Activated T-helper 2 cell treated with anti-CD3 and anti-CD28 coated beads, Interferon-gamma antibody, Interleukin-2, Interleukin-4, amounts not matched to agents 10 μg/mL and 5 μg/mL and 100 μg/mL, durations not matched to agents 14 hours and 24 hours and 36 hours (primary cell): ENCODE data around the gene FRS3. TPM values are rescaled to one million over a fixed set of nuclear protein-coding genes. Genes with fewer than 3 reads are reported as not detected.

ENCODE experiments used
- DNase-seq: peaks from one replicate; pipeline ENCODE4 v3.0.0; 2021; ENCODE audit warnings: low spot score
- H3K27ac Mint-ChIP-seq: one replicate; pipeline ENCODE4 v1.8.0; 2021; ENCODE audit warnings: mixed read lengths
- H3K27me3 Mint-ChIP-seq: one replicate; pipeline ENCODE4 v1.8.0; 2021; ENCODE audit warnings: low read depth, mixed read lengths
- H3K36me3 Mint-ChIP-seq: one replicate; pipeline ENCODE4 v1.8.0; 2021; ENCODE audit warnings: low read depth, mixed read lengths
- H3K4me1 Mint-ChIP-seq: one replicate; pipeline ENCODE4 v1.8.0; 2021; ENCODE audit warnings: low read depth, mixed read lengths
- H3K4me3 Mint-ChIP-seq: one replicate; pipeline ENCODE4 v1.8.0; 2021; ENCODE audit warnings: low read depth, mild to moderate bottlenecking, moderate library complexity, mixed read lengths
- H3K9me3 Mint-ChIP-seq: one replicate; pipeline ENCODE4 v1.8.0; 2021; ENCODE audit warnings: mixed read lengths
- intact Hi-C: fragments of 100-400 bp; cut with micrococcal nuclease; formaldehyde crosslinking; loops from one replicate; pipeline ENCODE4 v1.15.1; 2023
- total RNA-seq: library from RNA; stranded (reverse); gene quantifications from 2 replicates; pipeline ENCODE4 v1.2.3, GENCODE V29; 2022

The FRS3 gene
- total RNA-seq, 1 donor from 2014 or later: 5.8 TPM

GRCh38 chr6:41731561-41732086, 48.1 kb downstream of the FRS3 start:
- Mint-ChIP-seq H3K9me3 (no peaks in the 10 kb centered on the region), H3K27ac (no peak overlapping the region), H3K36me3 (no peaks in the 10 kb centered on the region), H3K27me3 (no peaks in the 10 kb centered on the region), H3K4me1 (peaks cover 35% of the 10 kb centered on the region), H3K4me3 (no peak overlapping the region)
- intact Hi-C loops: loop anchor here (10.0 kb wide), 1 partner anchor 657 kb away; the partner anchor contains the start of genes NFYA and OARD1
- DNase-seq: no peak

DNA sequence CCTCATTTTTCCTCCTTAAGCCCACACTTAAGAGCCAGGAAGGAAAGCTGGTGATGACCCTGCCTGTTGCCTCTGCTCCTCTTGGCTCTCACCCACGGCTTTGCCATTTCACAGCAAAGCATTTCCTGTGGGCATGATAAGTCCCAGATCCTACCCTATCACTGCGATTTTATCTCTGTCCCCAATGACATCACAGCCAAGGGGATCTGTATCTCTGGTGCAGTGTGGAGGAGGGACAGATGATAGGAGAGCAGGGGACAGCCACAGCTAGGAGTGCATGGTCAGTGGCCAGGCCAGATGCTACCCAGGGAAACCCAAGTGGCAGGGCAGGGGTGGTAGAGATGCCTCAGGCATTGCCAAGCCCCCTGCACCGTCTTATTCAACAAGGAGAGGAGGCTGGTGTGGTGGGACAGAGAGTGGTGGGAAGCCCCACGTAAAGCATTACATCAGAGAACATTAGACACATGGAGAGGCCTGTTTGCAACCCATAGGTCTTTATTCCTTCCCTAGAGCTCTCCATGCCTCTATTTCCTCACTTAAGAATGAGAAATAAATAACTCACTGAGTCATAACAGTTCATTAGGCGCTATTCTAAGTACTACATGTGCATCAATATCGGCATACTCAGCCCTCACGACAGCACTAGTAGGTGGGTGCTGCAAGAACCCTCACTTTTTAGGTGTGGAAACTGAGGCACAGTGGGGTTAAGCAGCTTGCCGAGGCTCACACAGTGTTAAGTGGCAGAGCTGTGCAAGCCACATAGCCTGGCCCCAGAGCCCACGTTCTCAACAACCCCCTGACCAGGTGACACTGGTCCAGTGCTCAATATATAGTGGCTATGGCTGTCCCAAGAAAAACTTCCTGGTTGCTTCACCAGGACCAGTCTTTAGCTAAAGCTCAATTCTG, 48.9 kb downstream of the FRS3 start:
- H3K27me3 Mint-ChIP-seq: no peaks in the 10 kb centered on the region
- H3K4me3 Mint-ChIP-seq: no peak overlapping the region
- H3K27ac Mint-ChIP-seq: no peak overlapping the region
- no peaks in the 10 kb centered on the region for H3K9me3 Mint-ChIP-seq
- H3K36me3 Mint-ChIP-seq: no peaks in the 10 kb centered on the region
- intact Hi-C loops: loop anchor here (10.0 kb wide), 1 partner anchor 656 kb away; the partner anchor contains the start of genes NFYA and OARD1
- no peak for DNase-seq
- H3K4me1 Mint-ChIP-seq: peaks cover 33% of the 10 kb centered on the region

- Mint-ChIP-seq H3K36me3 (no peaks in the 10 kb centered on the region), H3K27ac (no peak overlapping the region), H3K4me3 (no peak overlapping the region), H3K9me3 (no peaks in the 10 kb centered on the region), H3K27me3 (no peaks in the 10 kb centered on the region), H3K4me1 (peaks cover 30% of the 10 kb centered on the region)
- intact Hi-C loops: loop anchor here (10.0 kb wide), 1 partner anchor 655 kb away; the partner anchor contains the start of genes NFYA and OARD1
- no peak for DNase-seq
These were observed 50.1 kb downstream of the FRS3 start for GRCh38 chr6:41729624-41730023.

GRCh38 chr6:41728954-41729353, 50.7 kb downstream of the FRS3 start:
- Mint-ChIP-seq H3K4me1 (peaks cover 30% of the 10 kb centered on the region), H3K27ac (no peak overlapping the region), H3K4me3 (no peak overlapping the region), H3K9me3 (no peaks in the 10 kb centered on the region), H3K27me3 (no peaks in the 10 kb centered on the region), H3K36me3 (no peaks in the 10 kb centered on the region)
- intact Hi-C loops: no loop called here
- DNase-seq: no peak

- Mint-ChIP-seq H3K4me1 (peaks cover 27% of the 10 kb centered on the region), H3K4me3 (no peak overlapping the region), H3K27me3 (no peaks in the 10 kb centered on the region), H3K27ac (no peak overlapping the region), H3K36me3 (no peaks in the 10 kb centered on the region), H3K9me3 (no peaks in the 10 kb centered on the region)
- intact Hi-C loops: no loop called here
- no peak for DNase-seq
These were observed 51.4 kb downstream of the FRS3 start for GRCh38 chr6:41728073-41728936.

- Mint-ChIP-seq H3K27ac (no peak overlapping the region), H3K4me1 (peaks cover 23% of the 10 kb centered on the region), H3K9me3 (no peaks in the 10 kb centered on the region), H3K4me3 (no peak overlapping the region), H3K27me3 (no peaks in the 10 kb centered on the region), H3K36me3 (no peaks in the 10 kb centered on the region)
- intact Hi-C loops: no loop called here
- no peak for DNase-seq
These were observed 52.0 kb downstream of the FRS3 start for GRCh38 chr6:41727705-41728072.

GRCh38 chr6:41726876-41727275, 52.8 kb downstream of the FRS3 start:
- no peaks in the 10 kb centered on the region for H3K27me3 Mint-ChIP-seq
- H3K27ac Mint-ChIP-seq: no peak overlapping the region
- DNase-seq: no peak
- no peaks in the 10 kb centered on the region for H3K36me3 Mint-ChIP-seq
- peaks cover 20% of the 10 kb centered on the region for H3K4me1 Mint-ChIP-seq
- intact Hi-C loops: no loop called here
- no peak overlapping the region for H3K4me3 Mint-ChIP-seq
- no peaks in the 10 kb centered on the region for H3K9me3 Mint-ChIP-seq

GRCh38 chr6:41724586-41725501, 54.9 kb downstream of the FRS3 start:
- intact Hi-C loops: no loop called here
- Mint-ChIP-seq H3K36me3 (no peaks in the 10 kb centered on the region), H3K4me1 (peaks cover 5% of the 10 kb centered on the region), H3K27me3 (no peaks in the 10 kb centered on the region), H3K27ac (no peak overlapping the region), H3K4me3 (no peak overlapping the region), H3K9me3 (no peaks in the 10 kb centered on the region)
- DNase-seq: no peak

- H3K27ac Mint-ChIP-seq: no peak overlapping the region
- H3K4me3 Mint-ChIP-seq: no peak overlapping the region
- H3K36me3 Mint-ChIP-seq: no peaks in the 10 kb centered on the region
- intact Hi-C loops: no loop called here
- H3K9me3 Mint-ChIP-seq: no peaks in the 10 kb centered on the region
- no peaks in the 10 kb centered on the region for H3K27me3 Mint-ChIP-seq
- DNase-seq: no peak
- H3K4me1 Mint-ChIP-seq: peaks cover 5% of the 10 kb centered on the region
These were observed 55.5 kb downstream of the FRS3 start for GRCh38 chr6:41724228-41724580.

DNA sequence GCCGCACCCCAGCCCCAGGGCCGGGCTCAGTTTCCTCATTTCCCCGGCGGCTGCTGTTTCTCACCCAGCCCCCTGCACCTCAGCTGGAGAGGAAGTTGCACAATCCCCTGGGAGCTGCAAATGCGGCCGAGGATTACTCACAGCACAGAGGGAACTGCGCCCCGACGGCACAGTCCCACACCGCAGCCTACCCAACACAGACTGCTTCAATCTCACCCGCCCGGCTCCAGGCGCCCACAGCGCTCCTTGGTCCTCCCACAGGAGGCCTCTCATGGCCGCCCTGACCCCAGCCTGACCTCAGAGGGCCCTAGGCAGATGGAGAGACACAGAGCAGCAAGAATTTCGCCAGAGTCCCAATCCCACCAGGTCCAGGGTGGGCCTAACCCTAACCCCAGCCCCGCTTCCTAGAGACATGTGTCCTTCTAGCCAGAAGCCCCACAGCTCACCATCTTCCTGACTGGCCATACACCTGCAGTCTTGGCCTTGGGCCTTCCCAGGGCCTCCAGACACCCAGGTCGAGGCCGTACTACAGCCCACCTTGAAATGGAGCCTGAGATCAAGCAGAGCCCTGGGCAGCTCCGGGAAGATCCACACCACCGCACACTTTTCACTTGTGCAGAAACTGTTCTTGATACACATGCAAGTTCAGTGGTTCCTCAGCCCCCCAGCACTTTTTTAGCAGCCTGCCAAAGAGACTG, 56.0 kb downstream of the FRS3 start:
- Mint-ChIP-seq H3K9me3 (no peaks in the 10 kb centered on the region), H3K27me3 (no peaks in the 10 kb centered on the region), H3K4me1 (peaks cover 5% of the 10 kb centered on the region), H3K36me3 (no peaks in the 10 kb centered on the region), H3K4me3 (no peak overlapping the region), H3K27ac (no peak overlapping the region)
- DNase-seq: no peak
- intact Hi-C loops: no loop called here

DNA sequence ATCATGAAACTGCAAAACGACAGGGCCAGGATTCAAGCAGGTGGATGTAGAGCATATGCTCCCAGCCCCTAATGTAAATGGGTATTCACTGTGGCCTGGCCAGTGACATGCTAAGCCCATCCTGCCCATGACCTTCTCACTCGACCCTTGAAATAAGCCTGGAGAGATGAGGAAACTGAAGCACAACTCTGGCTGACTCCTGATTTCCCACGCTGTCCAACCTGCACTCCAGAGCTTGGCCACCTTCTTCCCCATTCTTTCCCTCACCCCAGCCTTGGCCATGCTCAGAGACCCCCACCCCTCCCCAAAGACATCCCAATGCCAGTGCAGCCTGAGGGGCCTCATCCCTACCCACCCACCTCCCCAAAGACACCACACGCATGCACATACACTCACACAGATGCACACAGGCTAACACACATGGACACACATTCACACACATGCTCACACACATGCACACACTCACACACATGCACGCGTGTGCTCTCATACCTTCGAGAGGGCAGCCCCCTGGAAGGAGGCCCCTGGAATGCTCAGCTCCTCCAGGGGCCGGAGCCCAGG, 56.7 kb downstream of the FRS3 start:
- H3K36me3 Mint-ChIP-seq: no peaks in the 10 kb centered on the region
- DNase-seq: no peak
- no peak overlapping the region for H3K4me3 Mint-ChIP-seq
- H3K4me1 Mint-ChIP-seq: peaks cover 5% of the 10 kb centered on the region
- no peaks in the 10 kb centered on the region for H3K27me3 Mint-ChIP-seq
- H3K27ac Mint-ChIP-seq: no peak overlapping the region
- intact Hi-C loops: no loop called here
- no peaks in the 10 kb centered on the region for H3K9me3 Mint-ChIP-seq
